GM12872 (cell line): ENCODE data around the gene ARHGAP26.

Experiments used
- TF ChIP-seq, protein P1 (sequence below): IDR thresholded peaks from 3 replicates; pipeline ENCODE4 v1.5.1; 2011; ENCODE audit warnings: low read depth, mild to moderate bottlenecking, low read length, moderate library complexity; ENCODE audit not compliant: insufficient read depth

Gene ARHGAP26

DNA sequence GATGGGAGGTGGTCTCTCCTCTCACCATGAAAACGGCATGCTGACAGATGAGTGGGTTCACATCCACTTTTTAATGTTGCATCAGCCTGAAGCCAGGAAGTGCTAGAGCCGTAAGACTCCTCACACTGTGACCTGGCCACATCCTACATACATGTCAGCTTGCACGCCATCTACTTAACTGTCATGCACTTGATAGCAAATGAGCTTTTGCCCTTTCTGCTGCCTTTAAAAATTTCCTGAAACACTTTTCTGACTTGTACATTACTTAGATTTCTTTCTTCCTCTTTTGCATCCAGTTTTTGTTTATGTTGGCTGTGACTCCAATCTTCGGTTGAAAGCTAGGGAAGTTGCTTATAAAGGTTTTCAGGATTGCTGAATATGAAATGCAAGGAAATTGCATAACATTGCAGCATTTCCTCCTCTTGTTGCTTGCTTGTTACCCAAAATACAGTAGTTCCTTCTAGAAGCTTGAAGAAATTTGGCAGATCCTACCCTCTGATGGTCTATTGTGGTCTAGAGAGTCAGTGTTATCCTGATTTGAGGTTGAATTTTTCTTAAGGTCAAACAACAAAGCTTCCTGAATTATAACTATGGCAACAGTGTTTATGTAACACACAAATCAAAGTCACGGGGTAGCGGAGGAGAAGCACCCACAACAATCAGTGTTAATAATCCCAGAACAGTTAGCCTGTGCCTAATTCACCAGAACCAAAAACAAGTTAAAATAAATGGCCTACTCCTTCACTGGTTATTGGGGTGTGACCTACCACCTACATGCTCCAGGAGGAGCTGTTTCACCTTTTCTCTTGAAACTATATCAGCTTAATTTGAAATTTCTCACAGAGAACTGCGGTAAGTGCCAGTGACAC lies 232.5 kb downstream of the ARHGAP26 start:
- TF ChIP-seq, protein P1, sequence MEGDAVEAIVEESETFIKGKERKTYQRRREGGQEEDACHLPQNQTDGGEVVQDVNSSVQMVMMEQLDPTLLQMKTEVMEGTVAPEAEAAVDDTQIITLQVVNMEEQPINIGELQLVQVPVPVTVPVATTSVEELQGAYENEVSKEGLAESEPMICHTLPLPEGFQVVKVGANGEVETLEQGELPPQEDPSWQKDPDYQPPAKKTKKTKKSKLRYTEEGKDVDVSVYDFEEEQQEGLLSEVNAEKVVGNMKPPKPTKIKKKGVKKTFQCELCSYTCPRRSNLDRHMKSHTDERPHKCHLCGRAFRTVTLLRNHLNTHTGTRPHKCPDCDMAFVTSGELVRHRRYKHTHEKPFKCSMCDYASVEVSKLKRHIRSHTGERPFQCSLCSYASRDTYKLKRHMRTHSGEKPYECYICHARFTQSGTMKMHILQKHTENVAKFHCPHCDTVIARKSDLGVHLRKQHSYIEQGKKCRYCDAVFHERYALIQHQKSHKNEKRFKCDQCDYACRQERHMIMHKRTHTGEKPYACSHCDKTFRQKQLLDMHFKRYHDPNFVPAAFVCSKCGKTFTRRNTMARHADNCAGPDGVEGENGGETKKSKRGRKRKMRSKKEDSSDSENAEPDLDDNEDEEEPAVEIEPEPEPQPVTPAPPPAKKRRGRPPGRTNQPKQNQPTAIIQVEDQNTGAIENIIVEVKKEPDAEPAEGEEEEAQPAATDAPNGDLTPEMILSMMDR = peak; percentile 79

DNA sequence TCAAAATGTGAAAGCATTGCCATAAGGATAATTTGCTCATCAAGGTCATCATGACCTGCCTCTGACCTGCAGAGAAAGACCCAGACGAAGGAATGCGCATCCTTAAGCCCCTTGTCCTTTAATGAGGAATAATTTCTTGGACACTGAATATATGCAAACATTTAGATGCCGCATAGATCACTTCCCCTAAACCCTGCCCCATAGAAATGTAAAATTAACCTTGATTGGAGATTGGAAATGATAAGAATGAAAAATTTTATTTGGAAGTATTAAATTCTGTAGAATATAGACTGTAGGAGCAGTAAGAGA lies 233.1 kb downstream of the ARHGAP26 start:
- TF ChIP-seq, protein P1 = no peak

DNA sequence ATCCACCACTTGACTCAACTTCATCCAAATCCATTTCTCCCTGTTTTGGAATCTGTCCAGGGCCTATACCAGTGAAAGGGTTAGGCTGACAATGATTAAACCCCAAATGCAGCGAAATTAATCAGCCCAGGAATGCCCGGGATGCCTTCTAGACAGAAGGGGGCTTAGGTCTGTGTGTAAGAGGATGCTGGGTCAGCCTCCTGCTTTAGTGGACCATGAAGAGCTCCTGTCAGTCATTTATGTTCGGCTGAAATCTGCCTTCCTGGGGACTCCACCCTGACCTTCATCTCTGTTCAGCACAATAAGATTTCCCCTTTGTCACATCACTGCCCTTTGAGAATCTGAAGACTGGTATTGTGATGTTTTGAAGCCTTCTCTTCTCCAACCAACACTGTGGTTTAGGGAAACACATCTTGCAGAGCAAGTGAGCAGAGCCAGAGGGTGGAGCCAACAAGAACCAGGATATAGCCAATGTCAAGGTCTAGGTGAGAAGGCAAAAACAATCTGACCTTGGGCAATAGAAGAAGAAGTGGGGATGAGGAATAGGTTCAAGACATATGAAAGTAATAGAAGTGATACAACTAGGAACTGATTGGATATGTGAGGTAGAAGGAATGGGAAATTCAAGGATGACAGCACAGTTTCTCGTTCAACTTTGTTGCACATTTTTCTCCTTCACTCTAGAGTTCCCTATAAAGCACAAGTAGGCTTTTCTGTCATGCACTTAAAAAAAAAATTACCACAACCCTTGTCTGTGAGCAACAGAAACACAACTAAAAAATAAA lies 234.4 kb downstream of the ARHGAP26 start:
- TF ChIP-seq, protein P1 = no peak

DNA sequence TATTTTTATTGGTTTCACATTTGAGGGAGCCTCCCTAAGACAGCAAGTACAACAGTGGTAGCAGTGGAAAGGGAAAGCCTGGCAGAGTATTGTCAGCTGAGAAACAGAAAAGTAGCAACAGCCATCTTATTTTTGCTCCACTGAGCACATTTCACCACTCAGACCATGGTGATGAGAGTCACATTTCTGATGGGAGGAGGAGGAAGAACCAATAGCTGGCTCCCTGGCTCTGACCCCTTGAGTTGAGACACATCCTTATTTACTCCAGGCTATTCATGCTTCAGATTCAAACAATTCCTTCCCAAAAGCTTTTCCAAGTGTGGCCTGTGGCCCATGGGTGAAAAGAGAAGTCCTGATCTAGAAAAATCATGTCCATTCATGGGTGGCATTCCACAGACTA lies 236.3 kb downstream of the ARHGAP26 start:
- TF ChIP-seq, protein P1 = no peak

DNA sequence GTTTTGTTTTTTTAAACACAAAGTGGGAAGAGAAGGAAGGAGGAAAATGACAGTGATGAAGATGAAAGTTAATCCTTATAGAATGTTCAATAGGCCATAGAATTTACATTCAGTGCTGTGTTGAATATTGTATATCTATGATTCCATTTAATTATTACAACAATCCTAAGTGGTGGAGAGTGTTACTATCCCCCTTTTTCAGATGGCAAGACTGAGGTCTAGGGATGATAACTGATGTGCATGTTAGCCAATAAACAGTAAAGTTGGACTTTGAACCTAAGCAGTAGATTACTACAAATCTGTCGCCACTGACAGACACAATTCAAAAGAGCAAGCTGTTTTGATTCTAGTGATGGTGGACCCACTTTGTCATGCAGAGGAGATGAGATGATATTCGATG lies 237.9 kb downstream of the ARHGAP26 start:
- TF ChIP-seq, protein P1 = no peak

DNA sequence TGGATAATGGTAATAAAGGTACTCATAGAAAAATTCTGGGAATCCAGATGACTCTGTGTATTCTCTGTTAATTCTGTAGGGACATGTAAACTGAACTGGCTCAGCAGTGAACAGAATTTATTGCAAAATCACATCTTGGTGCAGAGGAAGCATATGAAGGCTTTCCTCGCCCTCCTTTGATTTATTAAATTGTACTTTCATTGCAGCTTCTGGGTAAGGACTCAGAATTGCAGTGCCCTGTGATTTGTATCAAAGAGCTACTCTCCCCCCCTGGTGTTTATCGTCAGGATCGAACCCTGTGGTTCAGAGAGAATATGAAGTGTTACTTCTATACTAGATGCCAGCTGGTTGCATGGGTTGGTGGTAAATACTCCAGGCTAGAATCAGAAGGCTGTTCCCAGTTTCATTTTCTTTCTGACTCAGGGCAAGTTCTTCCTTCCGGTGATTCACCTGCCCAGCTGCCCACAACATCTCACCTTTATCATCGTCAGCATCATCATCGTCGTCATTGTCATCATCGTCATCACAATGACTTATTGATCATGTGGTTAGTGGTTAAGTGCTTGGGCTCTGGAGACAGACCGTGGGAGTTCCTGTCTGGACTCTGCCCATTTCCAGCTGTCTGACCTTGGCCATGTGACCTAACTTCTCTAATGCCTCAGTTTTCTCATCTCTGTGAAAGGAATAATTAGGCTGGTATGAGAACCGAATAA lies 238.8 kb downstream of the ARHGAP26 start:
- TF ChIP-seq, protein P1 = peak; percentile 45; the same call in 1 of the 3 replicates

DNA sequence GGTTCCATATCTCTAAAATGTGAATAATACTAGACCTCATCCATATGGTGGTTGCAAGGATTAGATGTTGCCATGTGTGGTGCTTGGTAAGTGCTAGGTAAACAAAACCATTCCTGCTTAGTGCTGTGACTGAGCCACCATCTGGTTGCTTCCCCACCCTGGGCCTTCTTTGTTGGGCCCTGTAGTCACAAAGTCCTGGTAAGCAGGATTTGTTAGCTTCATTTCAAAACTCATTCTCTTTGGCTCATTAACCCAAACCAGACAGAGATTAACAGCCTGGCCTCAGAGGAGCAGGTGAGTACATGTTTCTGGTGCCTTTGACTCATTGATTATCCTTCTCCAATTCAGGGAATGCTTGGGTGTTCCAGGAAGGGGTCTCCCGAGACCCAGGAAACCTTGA lies 240.2 kb downstream of the ARHGAP26 start:
- TF ChIP-seq, protein P1 = no peak
